HepG2 (cell line): ENCODE measurements around the gene ZBTB7A. TPM values are rescaled to one million over a fixed set of nuclear protein-coding genes. Genes with fewer than 3 reads are reported as not detected.

Experiments used
- ATF7 ChIP-seq, 2 experiments: fragments of 450-650 bp in 1 of 2; sonication (generic) in 1 of 2; formaldehyde crosslinking in 1 of 2; IDR thresholded peaks; 2 replicates each; pipeline versions ENCODE4 v1.4.0 to v1.6.1; 2016 to 2020; ENCODE audit warnings: antibody characterized with exemption in 1 of 2, mild to moderate bottlenecking in 1 of 2, missing genetic modification reagents in 1 of 2
- BCLAF1 ChIP-seq: fragments of 450-650 bp; IDR thresholded peaks from 2 replicates; pipeline ENCODE4 v1.6.1; 2017; ENCODE audit warnings: mild to moderate bottlenecking
- CTCF ChIP-seq: sonication (generic); formaldehyde crosslinking; IDR thresholded peaks from 2 replicates; pipeline ENCODE4 v1.5.0; 2020; ENCODE audit warnings: mild to moderate bottlenecking, missing genetic modification reagents, moderate library complexity
- E2F1 ChIP-seq: sonication (generic); formaldehyde crosslinking; IDR thresholded peaks from 2 replicates; pipeline ENCODE4 v1.5.0; 2020; ENCODE audit warnings: missing genetic modification reagents
- FOXK1 ChIP-seq: sonication (generic); formaldehyde crosslinking; IDR thresholded peaks from 2 replicates; pipeline ENCODE4 v1.4.0; 2020; ENCODE audit warnings: low read depth, missing genetic modification reagents, borderline replicate concordance
- POGZ ChIP-seq: sonication (generic); formaldehyde crosslinking; IDR thresholded peaks from 2 replicates; pipeline ENCODE4 v1.4.0; 2020; ENCODE audit warnings: mild to moderate bottlenecking, missing genetic modification reagents
- PRDM10 ChIP-seq: sonication (generic); formaldehyde crosslinking; IDR thresholded peaks from 2 replicates; pipeline ENCODE4 v1.4.0; 2020; ENCODE audit warnings: low read depth, missing genetic modification reagents
- RFX5 ChIP-seq: IDR thresholded peaks from 2 replicates; pipeline ENCODE4 v1.6.1; 2011; ENCODE audit warnings: low read depth, low read length, improper control_type of control experiment
- SMYD3 ChIP-seq: sonication (generic); formaldehyde crosslinking; IDR thresholded peaks from 2 replicates; pipeline ENCODE4 v1.8.1; 2023; ENCODE audit warnings: mild to moderate bottlenecking, missing genetic modification reagents
- SPEN ChIP-seq: sonication (generic); formaldehyde crosslinking; IDR thresholded peaks from 2 replicates; pipeline ENCODE4 v1.5.1; 2020; ENCODE audit warnings: low read depth, mild to moderate bottlenecking, missing genetic modification reagents
- SRSF1 ChIP-seq: fragments of 200-400 bp; formaldehyde crosslinking; optimal IDR thresholded peaks from 2 replicates; pipeline ENCODE3; 2017; ENCODE audit warnings: mild to moderate bottlenecking, low read depth, low read length, moderate library complexity
- SRSF9 ChIP-seq: fragments of 200-400 bp; formaldehyde crosslinking; IDR thresholded peaks from 2 replicates; pipeline ENCODE4 v1.6.1; 2018; ENCODE audit warnings: borderline replicate concordance, mild to moderate bottlenecking, low read depth, low read length; ENCODE audit not compliant: insufficient read depth, poor library complexity, severe bottlenecking
- ZNF225 ChIP-seq: sonication (generic); formaldehyde crosslinking; IDR thresholded peaks from 2 replicates; pipeline ENCODE4 v1.4.0; 2020; ENCODE audit warnings: mild to moderate bottlenecking, missing genetic modification reagents
- ZNF354B ChIP-seq: sonication (generic); formaldehyde crosslinking; IDR thresholded peaks from 2 replicates; pipeline ENCODE4 v1.8.0; 2022; ENCODE audit warnings: mild to moderate bottlenecking, missing genetic modification reagents
- ZNF570 ChIP-seq: sonication (generic); formaldehyde crosslinking; IDR thresholded peaks from 2 replicates; pipeline ENCODE4 v1.4.0; 2020; ENCODE audit warnings: mild to moderate bottlenecking, missing genetic modification reagents, borderline replicate concordance
- ZNF605 ChIP-seq: sonication (generic); formaldehyde crosslinking; IDR thresholded peaks from 2 replicates; pipeline ENCODE4 v1.8.0; 2022; ENCODE audit warnings: mild to moderate bottlenecking, missing genetic modification reagents
- ZNF7 ChIP-seq: IDR thresholded peaks from 2 replicates; pipeline ENCODE4 v1.6.1; 2016; ENCODE audit warnings: missing biosample characterization, missing genetic modification reagents
- ZNF775 ChIP-seq: sonication (generic); formaldehyde crosslinking; IDR thresholded peaks from 2 replicates; pipeline ENCODE4 v1.4.0; 2020; ENCODE audit warnings: missing genetic modification reagents, mild to moderate bottlenecking, moderate library complexity, borderline replicate concordance
- ZSCAN9 ChIP-seq: IDR thresholded peaks from 2 replicates; pipeline ENCODE4 v1.6.1; 2016; ENCODE audit warnings: borderline replicate concordance
- polyA plus RNA-seq, 8 experiments: library from polyadenylated mRNA; depleted of rRNA in 3 of 8; stranded (reverse) in 7 of 8; unstranded in 1 of 8; fragments of >200 nt; fragmentation: Illumina TruSeq in 4 of 8; extraction: Trizol in 4 of 8; gene quantifications; 2 replicates each; pipeline versions ENCODE4 v1.2.1 to v1.2.3, GENCODE V29; 2011 to 2016; ENCODE audit warnings: low read depth in 4 of 8, missing spikeins in 1 of 8, mixed read lengths in 1 of 8; ENCODE audit not compliant: insufficient read depth in 1 of 8
- total RNA-seq, 5 experiments: library from RNA; depleted of rRNA; stranded (reverse); fragments of >200 nt; fragmentation: Illumina TruSeq; extraction: Trizol; gene quantifications; 2 replicates each; pipeline ENCODE4 v1.2.3, GENCODE V29; 2016; ENCODE audit warnings: low read depth in 1 of 5

The ZBTB7A gene
- total and polyA plus RNA-seq, 2 of the 13 experiments (the other 11 are each of a cell fraction or from before 2014, with no cell fraction given), result 3.6 to 4.0 TPM

- TF ChIP-seq POGZ (peak; percentile 47; the same call in 1 of the 2 replicates), ATF7 (IDR thresholded peaks at IDR 0.05) (no peak), ATF7 (CRISPR knock-in tag; IDR thresholded peaks at IDR 0.05) (no peak), PRDM10 (peak; percentile 65; the same call in 1 of the 2 replicates), RFX5 (no peak), ZNF225 (CRISPR knock-in tag) (no peak; the same call in none of the 2 replicates), ZNF354B (no peak), ZSCAN9 (peak; percentile 65; the same call in 1 of the 2 replicates), ZNF605 (no peak), SRSF1 (no peak), E2F1 (CRISPR knock-in tag) (no peak), CTCF (CRISPR knock-in tag) (peak; percentile 35), BCLAF1 (no peak), ZNF7 (CRISPR knock-in tag) (no peak), FOXK1 (CRISPR knock-in tag) (no peak), SPEN (CRISPR knock-in tag) (peak; percentile 79), SMYD3 (CRISPR knock-in tag) (no peak), SRSF9 (no peak), ZNF775 (CRISPR knock-in tag) (no peak), ZNF570 (CRISPR knock-in tag) (no peak)
These were observed 59.5 kb downstream of the ZBTB7A start, which contains the start of gene PIAS4 (continued) for GRCh38 chr19:4007021-4007835.
